Fibroblast of peridontal ligament (primary cell): Measurements from ENCODE around the gene SERPINA12.

Experiments used
- DNase-seq: peaks from one replicate; pipeline ENCODE4 v3.0.0-alpha.2; 2010; ENCODE audit errors: extremely low read depth

Gene SERPINA12

DNA sequence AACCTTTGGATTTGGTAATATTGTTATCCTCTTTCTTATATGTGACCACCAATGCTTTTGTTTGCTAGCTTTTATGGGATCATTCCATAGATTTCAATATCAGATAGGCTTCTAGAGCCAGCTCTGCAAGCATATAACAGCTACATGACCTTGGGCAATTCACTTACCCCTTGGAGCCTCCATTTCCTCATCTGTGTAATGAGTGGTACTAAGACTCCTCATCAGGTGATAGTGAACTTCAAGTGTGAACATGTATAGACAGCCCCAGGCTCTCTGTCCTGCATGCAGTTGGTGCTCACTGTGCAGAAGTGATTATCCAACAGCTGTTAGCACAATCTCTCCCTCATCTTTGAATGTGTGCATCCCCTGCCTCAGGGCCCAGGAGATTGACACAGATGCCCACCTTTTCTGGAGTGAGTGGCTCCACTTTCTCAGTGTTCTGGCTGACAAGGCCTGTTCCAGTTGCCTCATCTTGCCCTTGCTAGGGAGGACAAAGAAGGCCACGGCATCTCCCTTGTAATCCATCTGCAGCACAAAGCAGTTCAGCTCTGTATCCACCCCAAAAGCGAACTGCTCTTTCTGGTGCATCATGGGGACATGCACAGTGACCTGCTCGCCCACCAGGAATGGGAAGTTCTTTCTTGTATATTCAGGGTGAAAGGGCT lies 42.4 kb downstream of the SERPINA12 start:
- no peak for DNase-seq

DNA sequence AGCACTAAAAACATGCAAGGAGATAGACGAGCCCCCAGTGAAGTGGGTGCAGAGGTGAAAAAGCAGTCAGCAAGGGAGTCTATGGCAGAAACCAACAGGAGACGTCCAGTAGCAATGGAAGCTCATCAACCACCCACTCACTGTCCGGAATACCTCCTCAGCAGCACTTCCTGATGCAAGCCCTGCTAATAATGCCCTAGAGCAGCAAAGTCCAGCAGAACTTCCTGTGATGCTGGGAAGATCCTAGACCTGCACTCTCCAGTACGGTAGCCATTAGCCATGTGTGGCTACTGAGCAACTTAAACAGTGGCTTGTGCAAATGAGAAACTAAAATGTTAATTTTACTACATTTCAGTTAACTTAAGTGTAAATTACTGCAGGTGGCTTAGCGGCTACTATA lies 44.2 kb downstream of the SERPINA12 start:
- DNase-seq: no peak

DNA sequence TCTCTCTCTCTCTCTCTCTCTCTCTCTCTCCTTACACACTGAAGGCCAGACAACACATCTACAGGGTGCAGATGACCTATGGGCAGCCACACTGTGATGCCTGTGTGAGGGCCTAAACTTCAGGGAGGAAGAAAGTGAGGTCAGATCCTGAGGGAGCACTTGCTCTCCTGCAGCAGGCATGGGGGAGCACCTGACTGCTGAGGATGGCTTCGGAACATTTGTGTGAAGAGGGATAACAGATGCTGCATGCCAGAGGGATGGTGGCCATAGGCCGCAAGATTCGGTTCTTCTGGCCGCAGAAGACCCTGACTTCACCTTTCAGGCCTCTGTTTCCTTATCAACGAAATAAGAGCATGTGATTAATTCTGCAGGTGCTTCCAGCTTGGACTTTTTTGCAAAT lies 45.0 kb downstream of the SERPINA12 start:
- no peak for DNase-seq

DNA sequence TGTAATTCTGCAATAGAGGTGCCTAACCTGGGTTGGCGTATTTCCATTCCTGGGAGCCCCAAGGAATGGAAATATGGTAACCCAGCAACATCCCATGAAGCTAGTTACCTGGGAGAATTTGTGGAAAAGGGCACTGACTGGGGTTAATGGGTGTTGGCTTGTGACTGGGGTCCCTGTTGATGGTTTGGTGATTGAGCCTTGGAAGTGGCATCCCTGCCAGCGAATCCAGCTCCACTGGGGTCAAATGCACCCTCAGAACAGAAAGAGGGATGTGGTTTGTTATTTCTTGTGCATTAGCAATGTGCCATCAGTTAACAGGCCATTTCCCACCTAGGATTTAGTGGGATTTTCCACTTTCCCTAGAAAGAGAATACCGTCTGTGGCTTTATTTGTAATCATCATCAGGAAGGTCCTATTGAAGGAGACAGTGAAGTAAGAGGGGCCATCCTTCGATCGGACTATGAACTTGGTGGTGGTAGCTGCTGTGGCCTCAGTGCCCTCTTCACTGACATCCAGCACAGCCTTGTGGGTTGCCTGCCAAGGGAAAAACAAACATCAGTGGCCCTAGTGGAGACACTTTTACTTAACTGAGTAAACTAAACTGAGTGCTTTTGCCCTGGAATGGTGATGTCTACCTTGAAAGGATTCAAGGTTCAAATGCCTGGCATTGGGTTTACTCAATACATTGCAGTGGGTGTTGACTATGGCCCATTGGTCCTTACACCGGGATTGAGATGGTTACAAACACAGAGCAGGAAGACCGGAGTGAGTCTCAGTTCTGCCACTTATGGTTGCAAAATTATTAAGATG lies 46.3 kb downstream of the SERPINA12 start:
- no peak for DNase-seq

DNA sequence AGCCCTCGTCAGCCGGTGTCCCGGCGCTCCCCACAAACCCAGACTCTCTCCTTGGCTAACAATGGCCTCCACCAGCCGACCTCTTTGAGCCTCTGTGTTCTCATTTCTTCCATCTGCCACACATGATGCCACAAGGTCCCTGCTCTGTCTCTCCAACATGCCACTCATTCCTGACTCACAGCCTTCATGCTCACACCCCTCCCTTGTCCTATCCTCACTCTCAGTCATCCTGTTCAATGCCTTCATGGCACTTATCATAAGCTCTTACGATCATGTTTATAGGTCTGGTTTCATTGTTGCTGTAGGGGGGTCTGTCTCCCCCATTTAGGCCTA lies 47.1 kb downstream of the SERPINA12 start:
- no peak for DNase-seq

DNA sequence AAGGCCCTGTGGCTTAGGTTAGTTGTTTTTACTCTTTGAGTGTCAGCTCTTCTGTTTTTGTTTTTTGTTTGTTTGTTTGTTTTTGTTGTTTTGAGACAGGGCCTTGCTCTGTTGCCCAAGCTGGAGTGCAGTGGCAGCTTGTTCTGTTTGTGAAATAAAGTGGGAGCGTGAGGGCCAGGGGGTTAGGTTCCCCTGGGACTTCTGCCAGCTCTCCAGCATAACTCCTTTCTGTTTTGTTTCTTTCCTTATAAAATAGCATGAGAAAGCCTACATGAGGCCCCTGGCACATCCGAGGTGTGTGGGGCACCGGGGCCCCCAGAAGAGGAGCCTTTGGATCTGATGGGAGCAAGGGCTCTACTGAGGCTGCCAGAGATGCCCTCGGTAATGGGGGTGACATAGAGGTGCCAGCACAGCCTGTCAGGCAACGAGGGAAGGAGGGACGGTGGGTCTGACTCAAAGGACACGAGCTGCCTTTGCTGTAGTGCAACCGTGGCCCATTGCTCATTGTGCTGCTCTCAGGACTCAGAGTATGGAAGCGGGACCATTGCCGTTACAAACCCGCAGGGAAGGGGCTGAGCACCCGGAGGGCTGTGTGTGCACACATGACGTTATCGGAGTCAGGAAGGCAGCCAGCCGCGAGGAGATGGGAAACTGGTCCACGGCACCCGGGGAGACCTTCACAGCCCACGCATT lies 47.6 kb downstream of the SERPINA12 start:
- DNase-seq: no peak

DNA sequence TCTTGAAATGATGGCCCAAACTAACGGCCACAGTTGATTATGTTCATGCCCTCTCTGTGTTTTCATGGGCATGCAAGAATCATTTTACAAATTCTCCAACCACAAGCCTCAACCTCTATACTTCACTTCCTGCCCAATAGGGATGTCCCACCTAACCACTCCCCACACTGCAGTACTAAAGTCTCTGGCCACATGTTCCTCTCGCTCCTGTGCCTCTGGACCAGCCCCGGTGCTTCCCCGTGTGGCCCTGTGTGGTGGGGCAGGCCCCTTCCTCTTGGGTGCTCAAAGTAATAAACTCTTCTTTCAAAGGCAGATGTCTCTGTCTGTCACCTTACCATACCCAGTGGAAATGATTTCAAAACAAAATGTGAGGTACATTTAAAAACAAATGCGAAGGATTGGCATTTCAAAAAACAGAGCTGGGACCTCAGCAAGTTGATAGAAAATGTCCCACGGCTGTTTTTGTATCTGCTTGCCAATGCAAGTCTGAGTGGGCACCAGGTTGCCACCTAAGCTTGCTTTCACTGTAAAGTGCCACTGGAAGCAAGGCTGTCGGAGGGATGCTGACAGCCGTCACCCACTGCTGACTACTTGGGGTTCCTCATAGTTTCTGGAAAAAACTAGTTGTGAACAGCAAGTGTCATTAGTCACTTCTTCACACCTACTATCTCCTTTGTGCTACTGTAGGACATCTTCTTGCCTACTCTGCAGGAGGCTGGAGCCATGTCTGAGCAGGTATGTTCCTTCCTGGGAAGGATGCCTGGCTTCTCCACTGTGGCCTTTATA lies 48.4 kb downstream of the SERPINA12 start:
- no peak for DNase-seq

DNA sequence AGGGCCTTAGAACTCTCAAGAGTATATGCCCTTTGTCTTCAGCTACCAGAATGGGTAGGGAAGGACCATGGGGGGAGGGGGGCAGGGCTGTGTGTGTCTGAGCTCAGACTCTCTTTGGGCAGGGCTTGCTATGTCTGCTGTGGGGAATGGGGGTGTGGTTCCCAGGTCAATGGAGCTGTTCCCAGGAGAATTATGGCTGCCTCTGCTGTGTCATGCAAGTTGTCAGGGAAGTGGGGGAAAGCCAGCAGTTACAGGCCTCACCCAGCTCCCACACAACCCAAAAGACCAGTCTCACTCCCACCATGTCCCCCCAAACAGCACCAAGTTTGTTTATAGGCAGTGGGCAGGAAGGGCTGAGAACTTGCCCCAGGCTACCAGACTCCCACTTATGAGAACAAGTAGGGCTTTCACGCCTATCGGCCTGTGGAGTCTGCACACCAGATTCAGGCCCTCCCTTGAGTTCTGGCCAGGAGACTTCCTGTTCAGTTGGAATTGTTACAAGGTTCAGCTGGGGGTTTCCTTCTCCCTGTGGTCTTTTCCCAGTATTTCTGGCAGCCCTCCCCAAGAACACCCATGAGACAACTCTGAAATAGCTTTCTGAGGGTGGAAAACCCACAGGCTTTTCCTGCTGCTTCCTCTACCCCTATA lies 50.6 kb downstream of the SERPINA12 start:
- no peak for DNase-seq

DNA sequence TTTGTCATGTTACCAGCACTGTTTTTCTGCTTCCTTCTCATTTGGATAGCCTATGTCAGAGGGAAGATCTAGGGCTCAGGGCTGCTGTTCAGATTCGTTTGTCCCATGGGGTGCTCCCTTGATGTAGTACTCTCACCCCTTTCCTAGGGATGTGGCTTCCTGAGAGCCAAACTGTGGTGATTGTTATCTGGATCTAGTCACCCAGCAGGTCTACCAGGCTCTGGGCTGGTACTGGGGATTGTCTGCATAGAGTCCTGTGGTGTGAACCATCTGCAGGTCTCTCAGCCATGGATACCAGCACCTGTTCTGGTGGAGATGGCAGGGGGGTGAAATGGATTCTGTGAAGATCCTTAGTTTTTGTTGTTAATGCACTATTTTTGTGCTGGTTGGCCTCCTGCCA lies 51.2 kb downstream of the SERPINA12 start:
- no peak for DNase-seq

DNA sequence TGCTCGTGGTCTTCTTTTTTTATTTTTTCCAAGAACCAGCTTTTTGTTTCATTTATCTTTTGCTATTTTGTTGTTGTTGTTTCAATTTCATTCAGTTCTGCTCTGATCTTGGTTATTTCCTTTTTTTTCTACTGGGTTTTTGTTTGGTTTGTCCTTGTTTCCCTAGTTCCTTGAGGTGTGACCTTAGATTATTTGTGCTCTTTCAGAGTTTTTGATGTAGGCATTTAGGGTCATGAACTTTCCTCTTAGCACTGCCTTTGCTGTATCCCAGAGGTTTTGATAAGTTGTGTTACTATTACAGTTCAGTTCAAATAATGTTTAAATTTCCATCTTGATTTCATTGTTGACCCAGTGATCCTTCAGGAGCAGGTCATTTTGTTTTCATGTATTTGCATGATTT lies 53.3 kb downstream of the SERPINA12 start:
- no peak for DNase-seq

DNA sequence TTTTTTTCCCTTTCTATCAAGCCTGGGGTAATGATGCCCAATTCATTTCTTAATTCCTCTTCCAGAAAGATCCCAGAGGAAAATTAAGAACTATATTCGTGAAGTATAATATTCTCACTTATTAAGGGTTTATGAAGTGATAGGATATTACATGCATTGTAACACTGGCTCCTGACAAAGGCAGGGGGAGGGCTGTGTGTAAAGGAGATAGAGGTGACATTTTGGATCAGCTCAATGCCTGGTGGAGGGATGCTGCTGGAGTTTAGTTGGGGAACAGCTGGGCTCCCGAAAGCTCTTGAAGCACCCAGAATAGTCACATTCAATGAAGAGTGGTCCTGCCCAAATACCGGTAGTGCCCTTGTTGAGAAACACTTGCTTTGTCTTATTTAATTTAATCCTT lies 57.4 kb downstream of the SERPINA12 start:
- DNase-seq: no peak

DNA sequence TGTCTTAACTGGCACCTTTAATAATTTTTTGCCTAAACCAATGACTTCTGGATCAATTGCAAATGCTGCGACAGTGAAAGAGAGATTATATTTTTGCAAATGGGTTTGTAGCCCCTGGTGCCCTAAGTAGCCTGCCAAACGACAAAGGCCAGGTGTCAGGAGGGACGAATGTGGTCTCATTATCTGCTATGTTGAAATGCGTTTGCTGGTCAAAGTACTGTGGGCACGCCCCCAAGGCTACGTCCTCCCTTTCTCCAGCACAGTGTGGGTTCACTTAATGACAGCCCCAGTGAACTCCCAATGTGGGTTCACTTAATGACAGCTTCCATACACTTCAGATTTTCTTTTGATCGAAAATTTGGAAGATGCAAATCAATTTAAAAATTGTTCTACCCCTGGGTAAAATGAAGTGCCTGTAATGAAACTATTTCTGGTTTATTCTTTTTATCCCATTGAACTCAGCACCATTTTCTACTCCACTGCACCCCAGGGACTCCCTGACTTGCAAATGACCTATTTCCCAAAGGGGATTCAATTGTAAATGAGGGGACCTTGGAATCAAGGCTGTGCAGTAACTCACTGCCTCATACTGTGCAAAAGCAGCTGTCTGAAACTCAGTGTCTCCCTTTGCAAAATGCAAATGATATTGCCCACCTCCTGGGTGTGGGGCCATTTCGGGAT lies 58.0 kb downstream of the SERPINA12 start:
- no peak for DNase-seq

DNA sequence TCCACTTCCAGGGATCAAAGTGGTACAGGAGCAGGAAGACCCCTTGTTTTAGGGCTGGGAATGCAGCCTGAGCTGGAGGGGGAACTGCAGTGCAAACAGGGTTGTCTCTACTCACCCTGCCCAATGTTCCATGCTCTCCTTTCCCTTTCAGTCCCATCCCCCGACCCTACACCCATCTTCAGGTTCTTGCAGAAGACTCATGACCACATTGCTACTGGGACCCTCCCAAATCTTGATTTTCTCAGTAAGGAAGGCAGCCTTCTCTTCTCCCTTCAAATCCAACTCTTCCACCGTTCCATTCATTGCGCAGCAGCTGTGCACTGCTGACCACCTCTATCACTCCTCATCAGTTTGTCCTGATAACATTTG lies 58.6 kb downstream of the SERPINA12 start:
- no peak for DNase-seq

DNA sequence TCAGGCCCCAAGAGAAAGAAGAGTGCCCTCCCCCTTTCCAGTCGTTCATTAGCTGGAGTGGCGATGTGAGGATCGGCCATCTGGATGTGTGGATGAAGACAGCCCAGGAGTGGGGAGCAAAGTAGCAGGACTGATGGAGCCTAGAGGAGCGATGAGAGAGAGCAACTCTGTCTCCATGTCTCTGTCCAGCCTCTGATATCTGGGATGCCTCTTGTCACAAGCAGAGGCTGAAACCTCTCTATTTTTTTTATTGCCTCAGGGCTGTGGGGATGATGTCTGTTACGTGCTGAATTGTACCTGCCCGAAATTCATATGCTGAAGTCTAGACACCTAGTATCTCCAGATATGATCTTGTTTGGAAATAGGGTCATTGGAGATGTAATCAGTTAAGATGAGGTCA lies 59.3 kb downstream of the SERPINA12 start:
- DNase-seq: no peak

DNA sequence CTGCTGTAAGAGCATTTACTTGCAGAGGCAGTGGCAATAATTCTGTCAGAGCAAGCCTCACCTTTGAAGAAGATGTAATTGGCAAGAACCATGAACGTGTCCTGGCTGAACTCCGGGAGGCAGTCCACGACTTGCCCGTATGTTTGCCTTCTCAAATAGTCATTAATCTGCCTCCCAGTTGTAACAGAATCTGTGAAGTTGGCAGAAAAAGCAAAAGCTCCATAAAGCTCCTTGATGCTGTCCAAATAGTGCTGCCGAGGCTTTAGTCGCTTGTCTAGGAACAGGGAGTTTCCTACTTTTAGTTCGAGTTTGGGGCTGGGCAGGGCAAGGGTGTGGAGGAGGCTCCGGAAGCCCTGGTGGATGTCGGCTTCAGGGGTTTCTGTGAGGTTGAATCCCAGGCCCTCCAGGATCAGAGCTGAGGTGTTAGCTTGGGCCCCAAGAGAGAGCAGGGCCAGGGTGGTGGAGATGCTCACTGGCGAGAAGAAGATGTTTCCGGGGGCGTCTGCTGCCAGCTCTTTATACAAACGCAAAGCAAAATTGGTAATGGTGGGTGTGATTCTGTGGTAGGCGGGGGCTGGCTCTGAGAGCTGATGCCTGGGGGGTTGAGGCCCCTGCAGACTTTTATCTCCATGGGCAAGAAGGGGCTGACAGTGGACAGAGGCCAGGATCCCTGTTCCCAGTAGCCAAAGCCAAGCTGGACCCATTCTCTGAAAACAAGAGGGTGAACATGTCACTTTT lies 61.0 kb downstream of the SERPINA12 start:
- DNase-seq: no peak

DNA sequence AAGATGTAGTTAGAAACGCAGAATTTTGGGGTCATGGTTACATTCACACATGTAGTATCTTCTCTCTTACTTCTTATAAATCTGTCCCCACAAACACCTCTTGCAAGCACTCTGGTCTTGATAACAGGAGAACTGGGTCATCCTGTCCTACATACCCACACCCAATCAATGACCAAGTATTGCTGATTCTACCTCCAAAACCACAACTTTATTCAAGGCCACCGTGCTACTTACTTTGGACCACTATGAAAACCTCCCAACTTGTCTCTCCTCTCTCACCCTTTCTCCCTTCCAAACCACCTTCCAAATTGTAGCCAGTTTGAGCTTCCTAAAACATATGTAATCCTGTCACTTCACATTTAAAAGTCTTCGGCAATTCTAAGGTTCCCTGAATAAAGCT lies 62.1 kb downstream of the SERPINA12 start:
- DNase-seq: no peak

DNA sequence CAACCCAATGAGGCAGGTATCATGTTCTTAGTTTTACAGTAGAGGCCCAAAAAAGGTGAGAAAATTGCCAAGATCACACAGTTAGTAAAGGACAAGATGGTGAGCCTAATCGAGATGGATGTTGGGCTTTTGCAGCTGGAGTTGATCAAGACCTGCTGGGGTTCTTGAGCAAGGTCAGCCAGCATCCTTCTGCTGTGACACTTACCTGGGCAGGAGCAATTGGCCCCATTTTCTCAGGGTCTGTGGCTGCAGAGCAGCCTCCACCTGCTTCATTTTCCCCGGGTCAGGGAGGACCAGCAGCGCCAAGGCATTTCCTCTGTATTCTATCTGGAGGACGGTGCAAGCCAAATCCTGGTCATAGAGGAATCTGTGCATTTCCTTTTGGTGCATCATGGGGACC lies 63.1 kb downstream of the SERPINA12 start:
- DNase-seq: no peak

DNA sequence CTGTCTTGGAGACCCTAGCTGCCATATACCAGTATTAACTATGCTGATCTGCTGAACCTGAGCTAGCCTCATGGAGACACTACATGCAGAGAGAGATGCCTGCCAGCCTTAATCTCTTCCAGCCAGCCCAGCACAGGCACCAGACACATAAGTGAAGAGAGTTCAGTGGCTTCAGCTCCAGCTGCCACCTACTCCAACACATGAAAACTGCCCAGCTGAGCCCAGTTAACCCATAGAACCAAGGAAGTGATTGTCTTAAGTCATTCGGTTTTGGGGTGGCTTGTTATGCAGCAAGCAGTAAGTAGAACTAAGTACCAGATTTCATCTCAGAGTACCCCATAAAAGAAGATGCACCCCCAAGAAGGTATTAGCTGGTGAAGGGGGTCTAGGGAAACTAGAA lies 64.3 kb downstream of the SERPINA12 start:
- DNase-seq: no peak

DNA sequence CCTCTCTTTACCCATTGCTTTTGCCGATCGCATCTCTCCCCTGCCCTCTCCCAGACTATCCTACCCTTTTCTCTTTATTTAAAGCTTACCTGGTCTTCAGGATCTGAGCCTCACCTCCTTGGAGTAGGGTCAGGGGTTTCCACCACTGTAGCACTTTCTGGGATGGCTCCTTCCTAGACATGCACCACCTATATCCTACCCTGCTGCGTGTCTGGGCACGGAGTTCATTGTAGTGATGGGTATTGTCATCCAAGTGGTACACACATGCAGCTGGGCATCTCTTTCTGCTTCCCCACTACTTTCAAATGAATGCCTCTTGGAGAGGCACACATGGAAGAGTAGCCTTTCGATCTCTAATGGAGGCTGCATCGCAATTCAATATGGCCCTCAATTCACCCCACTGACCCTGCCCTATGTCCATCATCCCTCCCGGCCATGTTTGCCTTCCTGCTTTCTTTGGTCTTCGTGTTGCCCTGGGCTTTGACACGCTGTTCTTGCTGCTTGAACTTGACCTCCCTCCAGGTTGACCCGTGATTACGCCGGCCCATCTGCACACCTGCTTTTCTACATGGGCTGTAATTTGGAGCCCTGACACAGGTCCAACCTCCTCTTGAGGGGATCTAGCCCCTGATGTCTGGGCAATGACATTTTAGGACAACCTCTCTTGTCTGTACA lies 67.6 kb downstream of the SERPINA12 start:
- no peak for DNase-seq

DNA sequence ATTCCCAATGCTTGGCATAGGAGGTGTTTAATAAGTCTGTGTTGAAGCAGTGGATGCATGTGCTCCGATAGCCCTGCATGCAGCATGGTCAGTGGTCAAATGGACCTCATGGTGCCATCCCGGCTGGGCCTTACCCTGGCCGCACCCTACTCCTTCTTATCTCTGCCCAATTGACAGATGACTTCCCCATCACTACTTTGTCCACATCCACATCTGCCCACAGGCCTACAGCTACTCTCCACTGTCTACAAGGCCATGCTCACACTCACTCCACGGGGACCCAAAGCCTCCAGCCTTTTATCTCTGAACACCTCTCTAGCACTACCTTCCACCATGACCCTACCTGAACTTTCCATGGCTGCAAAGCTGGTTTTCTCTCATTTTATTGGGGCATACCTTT lies 68.1 kb downstream of the SERPINA12 start:
- DNase-seq: no peak
